A673 (cell line): ENCODE measurements around the gene POLR3G.

Source experiments
- EZH2 ChIP-seq: fragments of 200-600 bp; sonication (generic); IDR thresholded peaks from 2 replicates; pipeline ENCODE4 v1.6.1; 2017; ENCODE audit warnings: borderline replicate concordance, low read depth, mild to moderate bottlenecking, mixed read lengths, antibody characterized with exemption, low read length; ENCODE audit not compliant: poor library complexity, severe bottlenecking
- TF ChIP-seq, protein P1 (sequence below): fragments of 300-800, 200-600 bp; sonication (generic); conservative IDR thresholded peaks from 2 replicates; pipeline ENCODE4 v1.5.1; 2017; ENCODE audit warnings: low read depth, mild to moderate bottlenecking, antibody characterized with exemption, low read length, moderate library complexity, mixed read lengths

DNA sequence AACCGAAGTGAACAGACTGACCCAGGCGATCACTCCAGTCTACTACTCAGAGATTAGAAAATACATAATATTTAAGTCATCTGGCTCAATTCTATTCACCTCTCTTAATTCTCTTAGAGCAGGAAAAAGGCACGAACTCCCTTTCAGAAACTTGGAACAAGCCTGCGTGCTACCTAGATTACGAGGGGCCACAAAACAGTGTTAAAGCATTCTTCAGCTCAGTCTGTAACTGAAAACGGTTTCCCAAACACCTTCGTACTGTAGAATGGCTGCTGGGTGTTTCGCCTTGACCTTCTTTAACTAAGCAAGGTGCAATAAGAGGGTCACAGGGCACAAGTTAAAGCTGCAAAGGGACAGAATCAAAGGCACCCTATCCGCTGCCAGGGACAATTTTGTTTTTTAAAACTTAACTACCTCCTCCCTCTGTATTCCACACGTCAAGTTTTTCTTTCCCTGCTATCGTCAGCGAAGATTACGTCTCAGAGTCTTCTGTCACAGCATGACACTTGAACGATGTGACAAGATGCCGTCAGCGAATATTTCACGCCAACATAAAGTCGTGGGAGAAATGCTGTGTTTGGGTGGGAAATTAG is 54.0 kb downstream of the POLR3G start:
- TF ChIP-seq, protein P1, sequence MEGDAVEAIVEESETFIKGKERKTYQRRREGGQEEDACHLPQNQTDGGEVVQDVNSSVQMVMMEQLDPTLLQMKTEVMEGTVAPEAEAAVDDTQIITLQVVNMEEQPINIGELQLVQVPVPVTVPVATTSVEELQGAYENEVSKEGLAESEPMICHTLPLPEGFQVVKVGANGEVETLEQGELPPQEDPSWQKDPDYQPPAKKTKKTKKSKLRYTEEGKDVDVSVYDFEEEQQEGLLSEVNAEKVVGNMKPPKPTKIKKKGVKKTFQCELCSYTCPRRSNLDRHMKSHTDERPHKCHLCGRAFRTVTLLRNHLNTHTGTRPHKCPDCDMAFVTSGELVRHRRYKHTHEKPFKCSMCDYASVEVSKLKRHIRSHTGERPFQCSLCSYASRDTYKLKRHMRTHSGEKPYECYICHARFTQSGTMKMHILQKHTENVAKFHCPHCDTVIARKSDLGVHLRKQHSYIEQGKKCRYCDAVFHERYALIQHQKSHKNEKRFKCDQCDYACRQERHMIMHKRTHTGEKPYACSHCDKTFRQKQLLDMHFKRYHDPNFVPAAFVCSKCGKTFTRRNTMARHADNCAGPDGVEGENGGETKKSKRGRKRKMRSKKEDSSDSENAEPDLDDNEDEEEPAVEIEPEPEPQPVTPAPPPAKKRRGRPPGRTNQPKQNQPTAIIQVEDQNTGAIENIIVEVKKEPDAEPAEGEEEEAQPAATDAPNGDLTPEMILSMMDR: no peak
- TF ChIP-seq EZH2: no peak
